ENCODE results near the gene WDR35.
"Not testable (repeated sequence)": the region's sequence is repeated elsewhere in the genome, so short reads cannot be mapped to it uniquely, and the experiment has no call there.

The WDR35 gene

GRCh38 chr2:19943189-19943588 is 46.7 kb downstream of the WDR35 start:
- in situ Hi-C loops (cut with MboI; ENCODE audit: low sequenced_read_pairs) = no loop called here

- in situ Hi-C loops (cut with MboI; ENCODE audit: low sequenced_read_pairs) = no loop called here
These were observed 47.7 kb downstream of the WDR35 start for GRCh38 chr2:19942199-19942598.

- in situ Hi-C loops (cut with MboI; ENCODE audit: low sequenced_read_pairs) = no loop called here
These were observed 52.9 kb downstream of the WDR35 start for GRCh38 chr2:19937004-19937403.

GRCh38 chr2:19936203-19936602 is 53.7 kb downstream of the WDR35 start:
- in situ Hi-C loops (cut with MboI; ENCODE audit: low sequenced_read_pairs) = no loop called here

- in situ Hi-C loops (cut with MboI; ENCODE audit: low sequenced_read_pairs) = no loop called here
These were observed 56.4 kb downstream of the WDR35 start for GRCh38 chr2:19933351-19933981.

- in situ Hi-C loops (cut with MboI; ENCODE audit: low sequenced_read_pairs) = no loop called here
These were observed 57.0 kb downstream of the WDR35 start for GRCh38 chr2:19932928-19933327.

- in situ Hi-C loops (cut with MboI; ENCODE audit: low sequenced_read_pairs) = no loop called here
These were observed 60.7 kb downstream of the WDR35 start for GRCh38 chr2:19929226-19929625.

- in situ Hi-C loops (cut with MboI; ENCODE audit: low sequenced_read_pairs) = not testable (repeated sequence)
These were observed 62.1 kb downstream of the WDR35 start for GRCh38 chr2:19927816-19928215.

GRCh38 chr2:19924526-19924925 is 65.4 kb downstream of the WDR35 start:
- in situ Hi-C loops (cut with MboI; ENCODE audit: low sequenced_read_pairs) = not testable (repeated sequence)

GRCh38 chr2:19922188-19922587 is 67.7 kb downstream of the WDR35 start:
- in situ Hi-C loops (cut with MboI; ENCODE audit: low sequenced_read_pairs) = not testable (repeated sequence)

- in situ Hi-C loops (cut with MboI; ENCODE audit: low sequenced_read_pairs) = no loop called here
These were observed 73.4 kb downstream of the WDR35 start for GRCh38 chr2:19916385-19916950.

- in situ Hi-C loops (cut with MboI; ENCODE audit: low sequenced_read_pairs) = no loop called here
These were observed 75.5 kb downstream of the WDR35 start for GRCh38 chr2:19914266-19914975.

GRCh38 chr2:19911808-19912509 is 77.9 kb downstream of the WDR35 start:
- in situ Hi-C loops (cut with MboI; ENCODE audit: low sequenced_read_pairs) = no loop called here

GRCh38 chr2:19902216-19902740 is 87.6 kb downstream of the WDR35 start:
- in situ Hi-C loops (cut with MboI; ENCODE audit: low sequenced_read_pairs) = no loop called here

- in situ Hi-C loops (cut with MboI; ENCODE audit: low sequenced_read_pairs) = no loop called here
These were observed 88.3 kb downstream of the WDR35 start, which contains the start of gene TTC32 for GRCh38 chr2:19901442-19902215. Gene TTC32, minus strand, starts transcription at chr2:19901983. Its CDS starts 129 bp downstream, at chr2:19901854.

GRCh38 chr2:19900931-19901441 is 88.9 kb downstream of the WDR35 start:
- in situ Hi-C loops (cut with MboI; ENCODE audit: low sequenced_read_pairs) = no loop called here

- in situ Hi-C loops (cut with MboI; ENCODE audit: low sequenced_read_pairs) = no loop called here
These were observed 89.6 kb downstream of the WDR35 start for GRCh38 chr2:19899985-19900930.

- in situ Hi-C loops (cut with MboI; ENCODE audit: low sequenced_read_pairs) = no loop called here
These were observed 91.1 kb downstream of the WDR35 start for GRCh38 chr2:19898592-19899329.
